GM19452 (cell line): ENCODE results near the gene KIFC3.
"Not testable (repeated sequence)": the region's sequence is repeated elsewhere in the genome, so short reads cannot be mapped to it uniquely, and the experiment has no call there.

Experiments
- ATAC-seq: cut with Tn5 transposase; IDR thresholded peaks from one replicate; pipeline ENCODE4 v1.9.1; 2021; ENCODE audit not compliant: unreplicated experiment

Gene KIFC3, protein sequence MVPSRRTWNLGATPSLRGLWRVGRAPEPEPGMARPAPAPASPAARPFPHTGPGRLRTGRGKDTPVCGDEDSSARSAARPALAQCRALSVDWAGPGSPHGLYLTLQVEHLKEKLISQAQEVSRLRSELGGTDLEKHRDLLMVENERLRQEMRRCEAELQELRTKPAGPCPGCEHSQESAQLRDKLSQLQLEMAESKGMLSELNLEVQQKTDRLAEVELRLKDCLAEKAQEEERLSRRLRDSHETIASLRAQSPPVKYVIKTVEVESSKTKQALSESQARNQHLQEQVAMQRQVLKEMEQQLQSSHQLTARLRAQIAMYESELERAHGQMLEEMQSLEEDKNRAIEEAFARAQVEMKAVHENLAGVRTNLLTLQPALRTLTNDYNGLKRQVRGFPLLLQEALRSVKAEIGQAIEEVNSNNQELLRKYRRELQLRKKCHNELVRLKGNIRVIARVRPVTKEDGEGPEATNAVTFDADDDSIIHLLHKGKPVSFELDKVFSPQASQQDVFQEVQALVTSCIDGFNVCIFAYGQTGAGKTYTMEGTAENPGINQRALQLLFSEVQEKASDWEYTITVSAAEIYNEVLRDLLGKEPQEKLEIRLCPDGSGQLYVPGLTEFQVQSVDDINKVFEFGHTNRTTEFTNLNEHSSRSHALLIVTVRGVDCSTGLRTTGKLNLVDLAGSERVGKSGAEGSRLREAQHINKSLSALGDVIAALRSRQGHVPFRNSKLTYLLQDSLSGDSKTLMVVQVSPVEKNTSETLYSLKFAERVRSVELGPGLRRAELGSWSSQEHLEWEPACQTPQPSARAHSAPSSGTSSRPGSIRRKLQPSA

GRCh38 chr16:57802341-57803133, at the start of gene KIFC3:
KIFC3 (minus strand) TSS chr16:57802491; CDS start chr16:57798243, 4,248 bp downstream.
- ATAC-seq: no peak

- no peak for ATAC-seq
These were observed 45.9 kb upstream of the KIFC3 start for GRCh38 chr16:57848181-57848580.

- not testable (repeated sequence) for ATAC-seq
These were observed 44.6 kb upstream of the KIFC3 start for GRCh38 chr16:57846931-57847330.

DNA sequence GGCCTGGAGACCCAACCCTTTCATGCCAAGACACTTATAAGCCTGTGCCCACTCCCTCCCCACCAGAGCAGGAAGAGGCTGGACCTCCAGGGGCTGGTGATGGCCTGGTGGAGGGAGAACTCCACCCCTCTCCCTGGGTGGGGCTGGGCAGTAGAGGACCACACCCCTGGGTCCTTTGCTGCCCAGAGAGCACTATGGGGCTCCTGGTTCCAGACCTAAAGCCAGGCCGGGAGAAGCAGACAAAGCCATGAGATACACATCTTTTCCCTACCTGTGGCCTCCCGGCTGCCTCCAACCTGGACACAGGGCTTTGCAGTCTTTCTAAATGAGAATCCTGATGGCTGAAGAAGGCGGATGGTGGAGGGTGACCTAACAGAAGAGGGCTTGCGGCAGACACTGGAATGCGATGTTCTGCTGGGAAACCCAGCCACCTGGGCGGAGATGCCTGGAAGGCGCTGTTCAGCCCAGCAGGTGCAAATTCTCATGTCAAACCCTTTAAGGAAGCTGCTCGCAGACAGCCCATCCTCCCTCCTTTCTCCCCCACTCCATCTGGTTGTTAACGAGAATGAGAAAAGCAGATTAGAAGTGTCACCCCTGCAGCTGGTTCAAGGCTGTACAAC, 43.9 kb upstream of the KIFC3 start:
- ATAC-seq: no peak

- no peak for ATAC-seq
These were observed 42.8 kb upstream of the KIFC3 start for GRCh38 chr16:57845115-57845514.

- no peak for ATAC-seq
These were observed 42.2 kb upstream of the KIFC3 start for GRCh38 chr16:57844416-57845030.

DNA sequence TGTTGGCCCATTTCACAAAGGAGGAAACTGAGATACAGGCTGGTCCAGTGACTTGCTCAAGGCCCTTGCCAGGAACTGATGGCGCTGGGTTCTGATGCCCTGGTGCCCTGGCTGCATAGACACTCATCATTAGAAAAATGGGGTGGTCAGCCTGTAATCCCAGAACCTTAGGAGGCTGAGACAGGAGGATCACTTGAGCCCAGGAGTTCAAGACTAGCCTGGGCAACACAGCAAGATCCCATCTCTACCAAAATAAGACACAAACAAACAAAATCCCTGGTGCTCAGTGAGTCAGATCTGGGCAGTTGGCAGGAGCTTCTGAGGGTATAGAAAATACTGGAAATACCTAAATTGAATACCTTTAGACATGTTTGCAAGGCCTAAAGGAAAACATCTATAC, 41.1 kb upstream of the KIFC3 start:
- ATAC-seq: no peak

DNA sequence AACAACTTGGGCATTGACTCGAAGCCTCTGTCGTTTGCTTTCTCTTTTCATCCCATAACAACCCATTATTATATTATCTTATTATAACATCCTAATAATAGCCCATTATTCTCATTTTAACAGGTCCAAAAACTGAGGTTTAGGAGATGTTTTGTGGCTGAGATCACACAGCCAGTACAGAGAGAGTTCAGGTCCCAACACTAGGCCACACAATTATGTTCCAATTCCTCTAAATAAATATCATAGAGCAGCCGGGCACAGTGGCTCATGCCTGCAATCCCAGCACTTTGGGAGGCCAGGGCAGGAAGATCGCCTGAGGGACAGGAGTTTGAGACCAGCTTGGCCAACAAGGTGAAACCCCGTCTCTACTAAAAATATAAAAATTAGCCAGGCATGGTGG, 40.3 kb upstream of the KIFC3 start:
- no peak for ATAC-seq

DNA sequence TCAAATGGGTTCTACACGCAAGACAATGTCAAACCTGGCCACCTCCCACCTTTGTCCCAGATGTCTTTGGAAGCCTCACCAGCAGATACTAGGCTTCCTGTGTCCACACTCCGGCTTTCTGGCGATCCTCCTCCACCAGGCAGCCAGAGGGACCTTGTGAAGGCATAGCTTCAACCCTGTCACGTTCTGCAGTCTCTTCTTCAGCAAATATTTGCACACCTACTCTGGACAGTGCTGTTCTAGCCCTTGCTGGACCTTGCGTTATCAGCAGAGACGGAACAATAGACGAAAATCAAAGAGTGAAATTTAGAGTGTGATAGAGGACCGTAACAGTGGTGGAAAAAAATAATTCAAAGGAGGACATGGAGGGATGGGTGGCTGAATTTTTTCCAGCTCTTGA, 38.5 kb upstream of the KIFC3 start:
- ATAC-seq: no peak

DNA sequence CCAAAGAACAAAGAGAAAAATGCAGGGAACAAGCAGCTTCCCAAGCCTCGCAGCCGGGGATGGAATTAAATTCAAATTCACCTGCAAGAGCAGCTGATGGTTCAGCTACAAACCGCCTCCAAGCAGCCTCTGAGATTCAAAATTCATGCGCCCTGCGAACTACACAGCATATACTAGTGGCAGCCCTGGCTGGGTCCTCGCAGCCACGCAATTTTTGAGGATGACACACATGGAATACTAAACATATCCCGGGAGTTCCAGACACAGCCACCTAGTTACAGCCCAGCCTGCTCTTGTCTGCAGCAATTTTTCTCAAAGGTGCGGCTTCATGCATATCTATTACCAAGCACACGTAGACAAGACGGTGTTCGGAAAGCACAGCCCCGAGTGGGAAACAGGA, 35.9 kb upstream of the KIFC3 start:
- no peak for ATAC-seq

- ATAC-seq: no peak
These were observed 35.2 kb upstream of the KIFC3 start for GRCh38 chr16:57837305-57838125.

- not testable (repeated sequence) for ATAC-seq
These were observed 33.1 kb upstream of the KIFC3 start for GRCh38 chr16:57835439-57835838.

DNA sequence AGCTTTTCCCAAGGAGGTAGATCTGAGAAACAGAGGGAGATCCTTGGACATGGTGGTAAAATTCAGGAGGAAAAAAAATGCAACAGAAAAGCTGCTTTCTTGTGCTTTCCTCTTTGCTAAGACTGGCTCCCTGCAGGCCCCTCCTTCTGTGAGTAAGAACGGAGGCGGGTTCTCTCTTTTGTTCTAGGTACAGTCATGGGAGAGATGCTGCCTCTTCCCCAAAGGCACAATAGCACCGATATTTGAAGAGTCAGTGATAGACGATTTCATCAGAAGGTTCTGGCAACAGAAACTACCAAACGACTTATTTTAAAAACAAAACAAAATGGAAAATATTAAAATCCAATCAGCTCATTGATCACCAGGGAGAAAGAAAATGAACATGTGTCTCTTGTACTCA, 32.6 kb upstream of the KIFC3 start:
- ATAC-seq: no peak

DNA sequence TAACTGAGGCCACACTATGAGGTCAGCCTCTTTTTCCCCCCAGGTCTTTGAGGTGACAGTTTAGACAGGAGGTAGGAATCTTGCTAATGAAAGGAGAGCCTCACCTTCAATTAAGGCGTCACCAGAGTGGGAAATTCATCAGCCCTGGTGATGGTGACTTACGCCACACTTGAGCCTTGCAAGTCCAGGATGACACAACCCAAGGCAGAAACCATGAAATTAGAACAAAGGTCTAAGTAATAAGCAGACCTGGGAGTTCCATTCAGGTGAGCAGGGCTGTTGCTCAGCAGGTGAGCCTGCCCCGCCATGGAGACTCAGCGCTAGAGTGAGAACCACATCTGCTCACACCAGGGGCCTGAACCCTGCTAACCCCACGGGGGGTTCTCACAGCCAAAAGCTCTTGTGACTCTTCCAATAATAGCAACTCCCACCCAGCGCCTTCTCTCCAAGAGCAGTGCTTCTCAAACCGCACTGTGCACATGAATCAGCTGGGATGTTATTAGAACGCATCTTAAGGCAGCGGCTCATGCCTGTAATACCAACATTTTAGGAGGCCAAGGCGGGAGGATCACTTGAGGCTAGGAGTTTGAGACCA, 28.7 kb upstream of the KIFC3 start:
- ATAC-seq: no peak

GRCh38 chr16:57829969-57830360, 27.7 kb upstream of the KIFC3 start:
- no peak for ATAC-seq

DNA sequence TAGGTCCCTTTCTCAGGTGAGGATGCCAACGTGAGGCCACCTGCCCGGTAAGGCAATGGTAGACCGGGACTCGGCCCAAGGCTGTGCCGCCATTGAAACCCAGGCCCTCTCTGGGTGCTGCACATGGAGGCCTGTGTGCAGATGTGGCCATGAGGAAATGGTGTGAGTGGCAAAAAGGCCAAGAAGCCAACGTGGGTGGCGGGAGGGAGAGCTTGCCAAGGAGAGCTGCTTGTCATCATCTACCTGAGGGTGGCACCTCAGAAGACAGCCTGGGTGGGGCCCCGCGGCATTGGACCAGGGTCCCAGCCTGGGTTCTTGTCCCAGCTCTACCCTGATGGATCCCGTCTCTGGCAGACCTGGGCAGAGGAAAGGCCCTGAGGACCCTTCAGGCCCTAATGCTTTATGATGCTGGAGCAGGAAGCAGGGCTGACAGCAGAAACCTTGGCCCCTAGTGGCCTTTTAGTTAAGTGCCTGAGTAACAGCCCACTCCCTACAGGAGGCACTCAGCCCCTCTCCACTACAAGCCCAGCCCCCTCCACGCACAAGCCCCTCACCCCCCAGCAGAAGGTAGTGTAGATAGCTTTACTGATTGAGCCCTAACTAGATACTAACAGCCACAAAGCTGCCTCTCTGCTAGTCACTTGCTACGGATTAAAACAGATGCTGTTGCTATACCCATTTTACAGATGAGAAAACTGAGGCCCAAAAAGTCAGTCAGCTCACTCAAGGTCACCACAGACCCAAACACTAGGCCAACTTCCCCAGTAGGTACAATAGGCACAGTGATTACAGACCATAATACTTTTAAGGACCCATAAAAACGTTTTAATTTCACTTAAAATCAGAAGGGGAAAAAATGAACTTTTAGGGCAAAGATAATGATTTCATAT, 26.2 kb upstream of the KIFC3 start:
- ATAC-seq: no peak

DNA sequence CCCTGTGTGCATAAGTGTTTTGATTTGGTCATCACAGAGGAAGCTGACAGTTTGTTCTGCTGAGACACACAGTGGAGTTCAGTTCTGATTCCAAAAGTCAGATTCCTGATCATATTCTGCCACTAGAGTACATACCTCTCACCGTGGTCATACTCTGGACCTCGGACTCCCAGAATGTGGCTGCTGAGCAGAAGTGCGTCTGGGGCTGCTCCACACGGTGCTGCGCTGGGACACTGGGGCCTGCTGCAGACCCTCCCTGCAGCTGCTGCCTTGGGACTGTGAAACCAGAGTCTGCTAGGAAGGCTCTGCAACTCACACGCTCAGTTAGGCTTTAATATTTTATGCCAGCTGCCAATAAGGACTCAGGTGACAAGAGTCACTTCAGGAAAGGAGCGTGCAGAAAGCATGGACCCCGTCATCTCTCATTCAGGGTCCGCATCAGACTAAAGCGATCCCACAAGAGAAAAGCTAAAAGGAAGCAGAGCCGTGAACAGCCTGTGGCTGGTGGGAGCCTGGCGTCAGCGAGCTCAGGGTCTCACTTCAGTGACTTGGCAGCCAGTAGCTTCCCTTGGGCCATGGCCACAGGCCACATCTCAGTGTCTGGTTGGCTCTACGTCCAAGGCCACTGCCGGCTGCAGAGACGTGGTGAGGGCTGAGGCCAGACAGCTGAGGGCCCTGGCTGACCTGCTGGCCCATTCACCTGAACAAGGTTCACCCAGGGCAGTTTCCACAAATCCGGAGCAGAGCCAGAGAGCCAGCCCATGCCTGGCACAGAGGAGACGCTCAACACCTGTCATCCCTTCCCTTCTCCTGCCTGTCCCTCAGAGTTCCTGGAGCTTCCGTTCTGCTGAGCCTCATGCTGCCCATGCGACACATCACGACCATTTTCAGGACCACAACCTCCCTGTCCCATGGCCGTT, 24.7 kb upstream of the KIFC3 start:
- ATAC-seq: no peak
